Measurements from ENCODE around the gene PACS2. TPM values are rescaled to one million over a fixed set of nuclear protein-coding genes. Genes with fewer than 3 reads are reported as not detected.
"Not testable (repeated sequence)": the region's sequence is repeated elsewhere in the genome, so short reads cannot be mapped to it uniquely, and the experiment has no call there.

PACS2 gene
- total RNA-seq, 2 experiments from 2014 or later, result 27.8 to 40.2 TPM

DNA sequence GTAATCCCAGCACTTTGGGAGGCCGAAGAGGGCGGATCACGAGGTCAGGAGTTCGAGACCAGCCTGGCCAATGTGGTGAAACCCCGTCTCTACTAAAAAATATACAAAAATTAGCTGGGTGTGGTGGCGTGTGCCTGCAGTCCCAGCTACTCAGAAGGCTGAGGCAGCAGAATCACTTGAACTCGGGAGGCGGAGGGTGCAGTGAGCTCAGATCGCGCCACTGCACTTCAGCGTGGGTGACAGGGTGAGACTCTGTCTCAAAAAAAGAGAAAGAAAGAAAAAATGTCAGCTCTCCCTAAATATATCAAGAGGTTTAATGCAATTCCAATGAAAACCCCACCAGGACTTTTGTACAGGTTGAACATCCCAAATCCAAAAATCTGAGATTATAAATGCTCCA, 17.2 kb upstream of the PACS2 start:
- H3K9me3 Mint-ChIP-seq (ENCODE audit: low read depth); H3K27me3 Mint-ChIP-seq; ATAC-seq; H3K4me3 Mint-ChIP-seq; H3K27ac Mint-ChIP-seq; H3K36me3 Mint-ChIP-seq; DNase-seq: not testable (repeated sequence)
- CTCF ChIA-PET, result interaction anchor here (1.3 kb wide), 1 partner anchor 183 kb away, joined by 3 read pairs; no protein-coding TSS in a partner anchor
- H3K4me1 Mint-ChIP-seq, result peaks cover 47% of the 10 kb centered on the region

DNA sequence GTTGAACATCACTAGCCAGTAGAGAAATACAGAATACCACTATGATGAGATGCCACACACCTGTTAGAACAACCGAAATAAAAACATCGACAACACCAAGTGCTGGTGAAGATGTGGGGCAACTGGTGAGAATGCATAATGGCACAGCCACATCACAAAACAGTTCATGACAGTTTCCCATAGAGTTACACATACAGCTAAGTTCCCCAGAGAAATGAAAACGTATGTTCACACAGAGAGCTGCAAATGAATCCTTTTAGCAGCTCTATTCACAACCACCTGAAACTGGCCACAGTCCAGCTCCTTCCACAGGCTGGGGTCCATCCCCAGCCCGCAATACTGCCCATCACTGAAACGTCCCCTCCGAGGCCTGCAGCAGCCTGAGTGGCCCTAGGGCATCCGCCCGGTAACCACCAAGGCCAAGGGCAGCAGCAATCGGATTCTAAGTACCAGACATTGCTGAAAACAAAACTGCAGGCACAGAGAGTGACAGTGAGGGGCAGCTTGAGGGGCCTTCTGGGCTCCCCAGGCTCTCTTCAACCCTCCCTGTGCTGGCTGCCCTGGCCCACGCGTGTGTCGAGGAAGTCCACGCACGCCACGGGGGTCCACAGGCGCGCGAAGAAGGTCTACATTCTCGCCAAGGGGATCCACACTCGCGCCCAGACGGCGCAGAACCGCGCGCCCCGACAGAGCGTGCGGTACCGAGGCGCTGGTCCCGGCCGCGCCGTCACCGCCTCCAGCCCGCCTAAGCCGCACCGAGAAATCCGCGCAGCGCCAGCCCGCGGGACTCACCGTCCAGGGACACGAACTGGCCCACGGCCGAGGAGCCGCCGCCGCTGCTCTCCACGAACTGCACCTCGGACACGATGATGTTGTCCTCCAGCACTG, 14.7 kb upstream of the PACS2 start:
- H3K9me3 Mint-ChIP-seq (ENCODE audit: low read depth), result no peaks in the 10 kb centered on the region
- H3K27ac Mint-ChIP-seq, result peak overlapping the region; percentile 85
- CTCF ChIA-PET, result interaction anchor here (1.7 to 2.9 kb wide), 6 partner anchors 14 to 213 kb away, joined by 4 to 13 read pairs (median 6); partner anchors contain the start of genes JAG2 and PACS2
- H3K27me3 Mint-ChIP-seq, result peaks cover 3% of the 10 kb centered on the region
- DNase-seq (peak; percentile 53), ATAC-seq (peak; percentile 1)
- peaks cover 9% of the 10 kb centered on the region for H3K36me3 Mint-ChIP-seq
- peaks cover 35% of the 10 kb centered on the region for H3K4me1 Mint-ChIP-seq
- peak overlapping the region; percentile 84 for H3K4me3 Mint-ChIP-seq

DNA sequence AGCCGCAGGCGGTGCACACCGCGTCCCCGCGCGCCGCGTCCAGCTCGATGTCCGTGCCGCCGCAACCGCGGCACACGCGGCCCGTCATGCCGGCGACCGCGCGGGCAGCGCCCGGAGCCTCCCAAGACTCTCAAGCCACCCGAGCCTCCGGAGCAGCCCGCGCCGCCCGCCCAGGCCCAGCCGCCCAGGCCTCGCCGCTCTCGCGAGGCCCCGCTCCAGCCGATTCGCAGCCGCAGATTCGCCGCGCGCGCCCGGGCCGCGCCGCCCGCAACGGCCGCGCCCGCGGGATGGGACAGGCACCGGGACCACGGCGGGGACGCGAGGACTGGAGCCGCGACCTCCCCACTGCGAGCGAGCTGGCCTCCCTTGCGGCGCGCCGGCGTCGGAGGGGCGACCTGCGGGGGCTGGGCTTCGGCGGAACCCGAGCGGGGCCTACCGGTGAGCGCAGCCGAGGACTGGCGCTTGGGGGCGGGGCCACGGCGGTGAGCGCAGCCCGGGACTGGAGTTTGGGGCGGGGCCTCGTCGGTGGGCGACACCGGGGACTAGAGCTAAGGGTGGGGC, 13.9 kb upstream of the PACS2 start, which contains the start of gene BRF1:
BRF1 (minus strand) TSS at position 460 of the 561 bp plus-strand sequence; CDS start at position 88, 372 bp downstream.
- Mint-ChIP-seq H3K27ac (peak within 1 kb of the TSS; percentile 95), H3K4me1 (peaks cover 41% of the 10 kb centered on the region)

DNA sequence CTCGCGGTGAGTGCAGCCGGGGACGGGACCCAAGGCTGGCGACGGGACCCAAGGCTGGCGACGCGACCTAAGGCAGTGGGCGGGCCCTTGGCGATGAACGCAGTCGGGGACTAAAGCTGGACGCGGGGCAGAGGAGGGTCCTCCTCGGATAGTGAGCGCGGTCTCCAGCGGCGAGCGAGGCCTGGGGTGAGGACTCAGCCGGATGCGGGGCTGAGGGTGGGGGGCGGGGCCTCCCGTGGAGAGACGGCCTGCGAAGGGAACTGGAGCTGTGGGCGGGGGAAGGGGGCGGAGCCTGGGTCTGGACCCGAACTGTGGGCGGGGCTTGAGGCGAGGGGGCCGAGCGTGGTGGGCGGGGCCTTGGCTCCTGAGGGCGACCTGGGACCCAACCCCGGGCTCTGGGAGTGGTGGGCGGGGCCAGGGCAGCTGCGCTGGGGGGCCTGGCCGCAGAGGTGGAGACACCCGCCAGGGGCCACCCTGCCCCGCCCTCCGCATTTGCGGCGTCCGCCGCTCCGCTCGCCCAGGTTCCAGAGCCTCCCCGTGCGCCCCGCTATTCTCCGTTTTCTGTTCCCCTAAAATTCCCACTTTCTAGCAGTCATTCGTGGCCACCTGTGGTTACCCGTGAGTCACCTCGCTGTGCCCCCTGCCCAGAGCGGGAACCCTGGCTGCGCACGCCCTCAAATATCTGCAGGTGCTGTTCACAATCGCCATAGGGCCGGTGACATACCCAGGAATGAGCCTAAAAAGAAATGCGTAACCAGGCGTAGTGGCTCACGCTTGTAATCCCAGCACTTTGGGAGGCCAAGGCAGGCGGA, 13.2 kb upstream of the PACS2 start:
- CTCF ChIA-PET, result interaction anchor here (0.8 to 2.9 kb wide), 14 partner anchors 10 to 256 kb away, joined by 3 to 13 read pairs (median 4); partner anchors contain the start of genes BTBD6, JAG2 and PACS2
- DNase-seq (peak; percentile 100), ATAC-seq (peak; percentile 81)
- H3K4me1 Mint-ChIP-seq, result peaks cover 41% of the 10 kb centered on the region
- H3K27me3 Mint-ChIP-seq, result peaks cover 3% of the 10 kb centered on the region
- peak overlapping the region; percentile 84 for H3K4me3 Mint-ChIP-seq
- H3K27ac Mint-ChIP-seq, result peak overlapping the region; percentile 95
- H3K9me3 Mint-ChIP-seq (ENCODE audit: low read depth), result no peaks in the 10 kb centered on the region
- H3K36me3 Mint-ChIP-seq, result peaks cover 9% of the 10 kb centered on the region

More for the DNA sequence above, 13.9 kb upstream of the PACS2 start, which contains the start of gene BRF1:
- peak within 1 kb of the TSS; percentile 84 for H3K4me3 Mint-ChIP-seq
- CTCF ChIA-PET, result interaction anchor here (0.8 to 2.9 kb wide), 14 partner anchors 11 to 255 kb away, joined by 3 to 13 read pairs (median 4); partner anchors contain the start of genes BTBD6, JAG2 and PACS2
- DNase-seq (peak; percentile 98), ATAC-seq (peak; percentile 91)
- H3K9me3 Mint-ChIP-seq (ENCODE audit: low read depth), result no peaks in the 10 kb centered on the region
- peaks cover 9% of the 10 kb centered on the region for H3K36me3 Mint-ChIP-seq
- peaks cover 3% of the 10 kb centered on the region for H3K27me3 Mint-ChIP-seq

DNA sequence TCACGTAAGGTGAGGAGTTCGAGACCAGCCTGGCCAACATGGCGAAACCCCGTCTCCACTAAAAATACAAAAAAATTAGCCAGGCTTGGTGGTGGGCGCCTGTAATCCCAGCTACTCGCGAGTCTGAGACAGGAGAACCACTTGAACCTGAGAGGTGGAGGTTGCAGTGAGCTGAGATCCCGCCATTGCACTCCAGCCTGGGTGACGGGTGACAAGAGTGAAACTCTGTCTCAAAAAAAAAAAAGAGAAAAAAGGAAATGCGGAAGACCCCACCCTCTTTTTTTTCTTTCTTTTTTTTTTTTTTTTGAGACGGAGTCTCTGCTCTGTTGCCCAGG, 12.7 kb upstream of the PACS2 start:
- not testable (repeated sequence) for H3K27ac Mint-ChIP-seq; H3K36me3 Mint-ChIP-seq; H3K27me3 Mint-ChIP-seq; DNase-seq; ATAC-seq; H3K9me3 Mint-ChIP-seq (ENCODE audit: low read depth)
- CTCF ChIA-PET, result interaction anchor here (0.7 to 2.9 kb wide), 6 partner anchors 10 to 215 kb away, joined by 3 to 13 read pairs (median 4); partner anchors contain the start of genes BTBD6 and PACS2
- Mint-ChIP-seq H3K4me3 (peak overlapping the region; percentile 84), H3K4me1 (peaks cover 41% of the 10 kb centered on the region)

DNA sequence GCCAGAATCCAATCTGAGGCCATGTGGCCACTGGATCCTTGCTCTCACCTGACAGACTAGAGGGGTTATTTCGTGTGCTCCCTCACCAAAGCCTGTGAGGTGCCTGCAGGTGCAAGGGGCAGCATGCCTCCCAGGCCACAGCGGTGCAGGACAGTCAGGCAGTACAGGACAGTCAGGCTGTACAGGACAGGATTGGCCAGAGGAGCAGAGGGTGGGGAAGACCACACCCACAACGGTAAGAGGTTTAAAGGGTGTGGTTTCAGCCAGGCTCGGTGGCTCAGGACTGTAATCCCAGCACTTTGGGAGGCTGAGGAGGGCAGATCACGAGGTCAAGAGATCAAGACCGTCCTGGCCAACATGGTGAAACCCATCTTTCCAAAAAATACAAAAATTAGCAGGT, 10.6 kb upstream of the PACS2 start:
- no peak overlapping the region for H3K27ac Mint-ChIP-seq
- CTCF ChIA-PET, result no interaction called here
- DNase-seq (no peak), ATAC-seq (no peak)
- peaks cover 36% of the 10 kb centered on the region for H3K4me1 Mint-ChIP-seq
- H3K4me3 Mint-ChIP-seq, result no peak overlapping the region
- H3K27me3 Mint-ChIP-seq, result peaks cover 3% of the 10 kb centered on the region
- peaks cover 5% of the 10 kb centered on the region for H3K36me3 Mint-ChIP-seq
- H3K9me3 Mint-ChIP-seq (ENCODE audit: low read depth), result no peaks in the 10 kb centered on the region

DNA sequence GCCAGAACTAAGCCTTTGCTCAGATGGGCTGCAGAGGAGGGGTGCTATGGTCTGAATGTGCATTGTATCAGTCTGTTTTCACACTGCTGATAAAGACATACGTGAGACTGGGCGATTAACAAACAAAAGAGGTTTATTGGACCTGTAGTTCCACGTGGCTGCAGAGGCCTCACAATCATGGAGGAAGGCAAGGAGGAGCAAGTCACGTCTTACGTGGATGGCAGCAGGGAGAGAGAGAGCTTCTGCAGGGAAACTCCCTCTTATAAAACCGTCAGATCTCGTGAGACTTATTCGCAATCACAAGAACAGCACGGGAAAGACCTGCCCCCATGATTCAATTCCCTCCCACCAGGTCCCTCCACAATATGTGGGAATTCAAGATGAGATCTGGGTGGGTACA, 10.0 kb upstream of the PACS2 start:
- peaks cover 31% of the 10 kb centered on the region for H3K4me1 Mint-ChIP-seq
- CTCF ChIA-PET, result interaction anchor here (1.4 to 2.7 kb wide), 2 partner anchors 9 to 11 kb away, joined by 6 to 8 read pairs; no protein-coding TSS in a partner anchor
- H3K27ac Mint-ChIP-seq, result peak overlapping the region; percentile 42
- H3K4me3 Mint-ChIP-seq, result no peak overlapping the region
- DNase-seq (no peak), ATAC-seq (no peak)
- peaks cover 4% of the 10 kb centered on the region for H3K36me3 Mint-ChIP-seq
- H3K9me3 Mint-ChIP-seq (ENCODE audit: low read depth), result no peaks in the 10 kb centered on the region
- H3K27me3 Mint-ChIP-seq, result peaks cover 3% of the 10 kb centered on the region

DNA sequence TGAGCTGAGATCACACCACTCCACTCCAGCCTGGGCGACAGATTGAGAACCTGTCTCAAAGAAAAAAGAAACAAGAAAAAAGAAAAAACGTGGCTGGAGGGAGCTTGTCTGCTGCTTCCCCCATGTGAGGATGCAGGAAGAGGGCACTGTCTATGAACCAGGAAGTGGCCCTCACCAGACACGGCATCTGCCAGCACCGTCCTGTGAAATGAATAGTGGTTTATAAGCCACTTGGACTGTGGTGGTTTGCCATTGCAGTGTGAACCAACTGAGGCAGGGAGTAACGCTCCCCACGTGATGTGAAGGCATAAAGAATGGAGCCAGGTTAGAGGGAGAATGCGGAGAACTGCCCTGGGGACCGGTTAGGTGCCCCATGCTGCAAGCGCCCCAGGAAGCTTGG, 9.2 kb upstream of the PACS2 start:
- H3K27ac Mint-ChIP-seq, result peak overlapping the region; percentile 80

DNA sequence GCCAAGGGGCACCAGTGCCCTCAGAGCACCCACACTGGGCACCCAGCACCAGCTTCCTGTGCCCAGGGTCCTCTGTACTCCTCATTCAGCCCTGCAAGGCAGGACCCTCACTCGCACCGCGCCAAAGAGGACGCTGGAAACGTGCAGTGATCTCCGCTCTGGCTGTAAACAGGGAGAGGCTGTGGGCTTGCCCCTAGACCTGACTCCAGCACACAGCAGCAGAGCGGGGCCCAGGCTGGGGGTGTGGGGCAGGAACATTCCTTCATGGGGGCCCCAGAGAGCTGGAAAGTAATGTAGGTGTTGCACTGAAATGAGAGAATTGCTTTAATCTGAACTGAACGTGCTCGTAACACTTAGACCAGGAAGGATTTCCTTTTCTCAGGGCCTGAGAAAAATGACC, 8.8 kb upstream of the PACS2 start:
- Mint-ChIP-seq H3K4me3 (no peak overlapping the region), H3K9me3 (ENCODE audit: low read depth) (no peaks in the 10 kb centered on the region), H3K36me3 (peaks cover 2% of the 10 kb centered on the region), H3K27ac (no peak overlapping the region), H3K27me3 (peaks cover 3% of the 10 kb centered on the region), H3K4me1 (peaks cover 27% of the 10 kb centered on the region)
- ATAC-seq (no peak), DNase-seq (no peak)
- CTCF ChIA-PET, result interaction anchor here (0.7 to 2.7 kb wide), 4 partner anchors 9 to 175 kb away, joined by 3 to 8 read pairs (median 6); partner anchors contain the start of gene PACS2

More for the DNA sequence above, 9.2 kb upstream of the PACS2 start:
- no peak overlapping the region for H3K4me3 Mint-ChIP-seq
- H3K4me1 Mint-ChIP-seq, result peaks cover 27% of the 10 kb centered on the region
- H3K36me3 Mint-ChIP-seq, result peaks cover 2% of the 10 kb centered on the region
- ATAC-seq (no peak), DNase-seq (peak; percentile 56)
- H3K27me3 Mint-ChIP-seq, result peaks cover 3% of the 10 kb centered on the region
- CTCF ChIA-PET, result interaction anchor here (0.7 to 2.7 kb wide), 4 partner anchors 9 to 176 kb away, joined by 3 to 8 read pairs (median 6); partner anchors contain the start of gene PACS2
- no peaks in the 10 kb centered on the region for H3K9me3 Mint-ChIP-seq (ENCODE audit: low read depth)

DNA sequence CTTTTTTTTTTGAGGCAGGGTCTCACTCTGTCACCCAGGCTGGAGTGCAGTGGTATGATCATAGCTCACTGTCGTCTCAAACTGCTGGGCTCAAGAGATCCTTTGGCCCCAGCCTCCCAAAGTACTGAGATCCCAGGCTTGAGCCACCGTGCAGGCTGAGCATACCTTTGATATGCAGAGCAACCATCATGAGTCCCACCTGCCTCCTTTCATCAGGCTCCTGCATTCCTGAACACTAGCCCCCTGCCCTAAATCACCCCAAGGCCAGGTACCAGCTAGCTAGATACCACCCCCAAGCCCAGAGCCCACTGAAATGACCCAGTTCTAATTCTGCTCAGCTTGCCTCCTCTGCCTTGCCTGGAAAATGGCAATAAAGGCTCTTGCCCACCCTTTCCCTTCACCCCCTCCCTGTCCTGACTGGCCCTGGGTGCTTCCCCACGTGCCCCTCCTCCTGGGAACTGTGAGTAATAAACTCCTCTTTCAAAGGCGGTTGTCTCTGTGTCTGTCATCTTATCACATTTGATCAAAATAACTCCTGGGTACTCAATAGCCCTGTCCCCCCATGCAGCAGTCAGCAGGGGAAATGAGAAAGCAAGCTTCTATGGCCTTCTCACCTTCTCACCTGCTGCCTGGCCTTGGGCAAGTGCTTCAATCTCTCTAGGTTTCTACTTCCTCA, 7.4 kb upstream of the PACS2 start:
- H3K9me3 Mint-ChIP-seq (ENCODE audit: low read depth), result no peaks in the 10 kb centered on the region
- H3K27ac Mint-ChIP-seq, result no peak overlapping the region
- CTCF ChIA-PET, result interaction anchor here (2.7 kb wide), 1 partner anchor 14 kb away, joined by 8 read pairs; no protein-coding TSS in a partner anchor
- ATAC-seq (no peak), DNase-seq (no peak)
- H3K27me3 Mint-ChIP-seq, result peaks cover 3% of the 10 kb centered on the region
- no peak overlapping the region for H3K4me3 Mint-ChIP-seq
- H3K4me1 Mint-ChIP-seq, result peaks cover 23% of the 10 kb centered on the region
- H3K36me3 Mint-ChIP-seq, result peaks cover 2% of the 10 kb centered on the region

DNA sequence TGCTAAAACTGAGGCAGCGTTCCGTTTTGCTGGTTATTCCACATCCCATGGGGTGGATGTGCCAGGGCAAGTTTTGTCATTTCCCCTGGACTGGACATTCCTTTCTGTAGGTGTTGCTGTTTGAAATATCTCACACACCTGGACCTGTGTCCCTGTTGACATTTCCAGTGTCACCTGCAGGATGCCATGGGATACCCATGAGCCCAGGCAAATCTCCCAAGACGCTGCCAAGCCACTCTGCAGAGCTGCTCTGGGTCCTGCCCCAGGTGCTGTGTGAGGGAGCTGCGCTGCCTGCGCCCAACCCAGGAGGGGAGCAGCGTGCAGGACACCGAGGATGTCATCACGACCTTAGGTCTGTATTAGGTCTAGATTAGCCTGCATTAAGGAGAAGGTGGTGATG, 5.2 kb upstream of the PACS2 start:
- Mint-ChIP-seq H3K4me1 (peaks cover 17% of the 10 kb centered on the region), H3K27me3 (no peaks in the 10 kb centered on the region), H3K9me3 (ENCODE audit: low read depth) (no peaks in the 10 kb centered on the region), H3K36me3 (peaks cover 2% of the 10 kb centered on the region), H3K27ac (no peak overlapping the region), H3K4me3 (no peak overlapping the region)
- ATAC-seq (no peak), DNase-seq (no peak)
- CTCF ChIA-PET, result no interaction called here

DNA sequence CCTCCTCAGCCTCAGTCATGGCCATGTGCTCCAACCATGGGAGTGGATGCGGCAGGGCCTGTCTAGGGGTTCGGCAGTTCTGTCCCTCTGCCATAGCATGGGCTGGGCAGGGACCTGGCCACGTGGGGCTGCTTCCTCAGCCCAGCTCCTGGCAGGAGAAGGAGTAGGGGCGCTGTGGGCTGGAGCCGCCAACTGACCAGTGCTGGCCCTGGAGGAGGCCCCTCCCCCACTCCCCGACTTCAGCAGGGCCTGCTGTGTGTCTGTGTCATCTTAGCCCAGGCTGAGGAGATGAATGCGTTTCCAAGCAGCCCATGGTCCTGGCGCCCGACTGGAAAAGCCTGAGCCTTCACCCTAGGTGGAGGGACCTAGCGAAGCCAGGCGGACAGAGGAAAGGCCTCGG, 2.7 kb upstream of the PACS2 start:
- H3K4me1 Mint-ChIP-seq, result peaks cover 20% of the 10 kb centered on the region
- DNase-seq (no peak), ATAC-seq (no peak)
- H3K27ac Mint-ChIP-seq, result no peak overlapping the region
- H3K4me3 Mint-ChIP-seq, result no peak overlapping the region
- CTCF ChIA-PET, result interaction anchor here (0.9 to 1.0 kb wide), 2 partner anchors 11 to 225 kb away, joined by 3 to 4 read pairs; partner anchors contain the start of gene BRF1
- no peaks in the 10 kb centered on the region for H3K36me3 Mint-ChIP-seq
- H3K9me3 Mint-ChIP-seq (ENCODE audit: low read depth), result no peaks in the 10 kb centered on the region
- H3K27me3 Mint-ChIP-seq, result no peaks in the 10 kb centered on the region

All from activated CD8-positive, alpha-beta memory T cell treated with anti-CD3 and anti-CD28 coated beads, Interleukin-2, amount 10 ng/mL, durations not matched to agents 7 days and 5 days (primary cell).